IMR-90 (cell line): Measurements from ENCODE around the gene FAM184A. TPM values are rescaled to one million over a fixed set of nuclear protein-coding genes. Genes with fewer than 3 reads are reported as not detected.

Experiments used
- ATAC-seq: fragments of 200-7000 bp; cut with Tn5 transposase; 2 replicates; pipeline ENCODE4 v1.9.1; 2020; ENCODE audit warnings: low read depth, mild to moderate bottlenecking, moderate library complexity
- BruUV-seq: library from RNA; stranded (reverse); fragments of 400-500 nt; replicated peaks from 2 replicates; lab custom pipeline; 2021; lab: Mats Ljungman, UMichigan
- CTCF ChIA-PET: fragments of 300-600 bp; formaldehyde crosslinking; extraction: SDS; loops from one replicate; lab custom pipeline; 2021; ENCODE audit warnings: antibody characterized with exemption; lab: Yijun Ruan, JAX
- POLR2A ChIA-PET: fragments of 300-600 bp; sonication (Branson Sonifier 250); formaldehyde crosslinking; loops from one replicate; lab custom pipeline; 2022; ENCODE audit warnings: antibody characterized with exemption; ENCODE audit not compliant: unreplicated experiment; lab: Charles Lee
- DNase-seq: peaks from one replicate; pipeline ENCODE4 v3.0.0; 2013
- H2AFZ ChIP-seq: replicated peaks from 2 replicates; pipeline ENCODE3; 2013; ENCODE audit warnings: low read length, mild to moderate bottlenecking; ENCODE audit not compliant: poor library complexity
- H2AK5ac ChIP-seq: 2 replicates; pipeline ENCODE4 v1.6.1; 2013; ENCODE audit warnings: low read depth, low read length, inconsistent platforms
- H2AK9ac ChIP-seq: replicated peaks from 2 replicates; pipeline ENCODE3; 2013; ENCODE audit warnings: mild to moderate bottlenecking, low read depth, low read length, moderate library complexity; ENCODE audit not compliant: poor library complexity
- H2BK120ac ChIP-seq: 2 replicates; pipeline ENCODE4 v1.6.1; 2013; ENCODE audit warnings: low read depth, low read length, inconsistent platforms
- H2BK15ac ChIP-seq: 3 replicates; pipeline ENCODE4 v1.6.1; 2013; ENCODE audit warnings: low read depth, low read length, inconsistent platforms
- H2BK20ac ChIP-seq: 2 replicates; pipeline ENCODE4 v1.6.1; 2013; ENCODE audit warnings: low read depth, mild to moderate bottlenecking, inconsistent platforms, low read length, moderate library complexity
- H2BK5ac ChIP-seq: 2 replicates; pipeline ENCODE4 v1.6.1; 2013; ENCODE audit warnings: mild to moderate bottlenecking, low read depth, low read length, inconsistent platforms; ENCODE audit not compliant: poor library complexity, severe bottlenecking
- H3K14ac ChIP-seq: replicated peaks from 2 replicates; pipeline ENCODE4 v1.6.1; 2013; ENCODE audit warnings: low read depth, low read length, inconsistent platforms
- H3K18ac ChIP-seq: 2 replicates; pipeline ENCODE4 v1.6.1; 2013; ENCODE audit warnings: low read depth, low read length, control low read depth
- H3K23ac ChIP-seq: 2 replicates; pipeline ENCODE4 v1.6.1; 2013; ENCODE audit warnings: low read depth, low read length, inconsistent platforms
- H3K27ac ChIP-seq: 2 replicates; pipeline ENCODE4 v1.5.1; 2013; ENCODE audit warnings: mild to moderate bottlenecking, control low read depth, low read length; ENCODE audit not compliant: insufficient read depth
- H3K27me3 ChIP-seq: 2 replicates; pipeline ENCODE4 v1.6.1; 2013; ENCODE audit warnings: low read length; ENCODE audit not compliant: control insufficient read depth, insufficient read depth
- H3K36me3 ChIP-seq: 2 replicates; pipeline ENCODE4 v1.6.1; 2013; ENCODE audit warnings: low read length, mixed read lengths; ENCODE audit not compliant: control insufficient read depth, insufficient read depth
- H3K4ac ChIP-seq: 2 replicates; pipeline ENCODE4 v1.6.1; 2013; ENCODE audit warnings: low read depth, low read length, inconsistent platforms
- H3K4me1 ChIP-seq: 2 replicates; pipeline ENCODE4 v1.6.1; 2013; ENCODE audit warnings: low read length, mixed read lengths; ENCODE audit not compliant: control insufficient read depth, insufficient read depth
- H3K4me2 ChIP-seq: 2 replicates; pipeline ENCODE4 v1.6.1; 2013; ENCODE audit warnings: low read depth, mild to moderate bottlenecking, control low read depth, low read length, moderate library complexity
- H3K4me3 ChIP-seq: 2 replicates; pipeline ENCODE4 v1.5.1; 2013; ENCODE audit warnings: low read depth, mild to moderate bottlenecking, control low read depth, low read length, moderate library complexity; ENCODE audit not compliant: insufficient read depth
- H3K56ac ChIP-seq: 2 replicates; pipeline ENCODE4 v1.6.1; 2013; ENCODE audit warnings: low read length, inconsistent platforms; ENCODE audit not compliant: insufficient read depth; ENCODE audit errors: extremely low read depth
- H3K79me1 ChIP-seq, 2 experiments: 2 replicates each; pipeline ENCODE4 v1.6.1; 2013; ENCODE audit warnings: low read length in 2 of 2, inconsistent platforms in 1 of 2, low read depth in 1 of 2
- H3K9ac ChIP-seq: 2 replicates; pipeline ENCODE4 v1.6.1; 2013; ENCODE audit warnings: low read depth, low read length, control low read depth
- H3K9me1 ChIP-seq: 2 replicates; pipeline ENCODE4 v1.6.1; 2013; ENCODE audit warnings: low read length, inconsistent platforms; ENCODE audit not compliant: insufficient read depth
- H3K9me3 ChIP-seq: 2 replicates; pipeline ENCODE4 v1.6.1; 2013; ENCODE audit warnings: low read length; ENCODE audit not compliant: control insufficient read depth, insufficient read depth
- H4K20me1 ChIP-seq: 2 replicates; pipeline ENCODE4 v1.6.1; 2013; ENCODE audit warnings: low read length, inconsistent platforms; ENCODE audit not compliant: insufficient read depth
- H4K5ac ChIP-seq: 2 replicates; pipeline ENCODE4 v1.6.1; 2013; ENCODE audit warnings: mild to moderate bottlenecking, low read depth, low read length, control low read depth
- H4K8ac ChIP-seq, 2 experiments: 2 replicates each; pipeline ENCODE4 v1.6.1; 2013; ENCODE audit warnings: low read depth in 2 of 2, low read length in 2 of 2, control low read depth in 1 of 2, inconsistent platforms in 1 of 2
- H4K91ac ChIP-seq: 2 replicates; pipeline ENCODE4 v1.6.1; 2013; ENCODE audit warnings: low read depth, low read length, inconsistent platforms; ENCODE audit not compliant: insufficient read depth
- CEBPB ChIP-seq: IDR thresholded peaks from 2 replicates; pipeline ENCODE4 v1.6.1; 2012; ENCODE audit warnings: low read depth, low read length, improper control_type of control experiment
- MAZ ChIP-seq: IDR thresholded peaks from 2 replicates; pipeline ENCODE4 v1.6.1; 2012; ENCODE audit warnings: low read depth, mild to moderate bottlenecking, low read length, improper control_type of control experiment, moderate library complexity, borderline replicate concordance
- WGBS, 2 experiments: methylation state at CpG; one replicate each; pipeline versions ENCODE4 v1.1.5 to v1.1.7; 2013; ENCODE audit warnings: missing lambda C conversion rate in 2 of 2; ENCODE audit not compliant: insufficient read length in 1 of 2; ENCODE audit errors: extremely low coverage in 2 of 2; 5-methylcytosine and 5-hydroxymethylcytosine counted together
- dilution Hi-C: fragments of 300-500 bp; cut with HindIII; formaldehyde crosslinking; loops from one replicate; pipeline ENCODE4 v1.14.3; 2018; ENCODE audit warnings: low sequenced_read_pairs; ENCODE audit not compliant: unreplicated experiment
- in situ Hi-C: fragments of 300-500 bp; cut with MboI; formaldehyde crosslinking; loops from 3 replicates; pipeline ENCODE4 v1.14.3; 2019; ENCODE audit warnings: low sequenced_read_pairs, inconsistent platforms, mixed read lengths
- intact Hi-C: fragments of 100-400 bp; cut with micrococcal nuclease; formaldehyde crosslinking; loops from 2 replicates; pipeline ENCODE4 v1.10.0; 2022
- polyA plus RNA-seq, 3 experiments: library from polyadenylated mRNA; depleted of rRNA; stranded (reverse); fragments of >200 nt; gene quantifications; 2 replicates each; pipeline ENCODE4 v1.2.3, GENCODE V29; 2012; ENCODE audit warnings: low replicate concordance in 1 of 3
- total RNA-seq: library from RNA; depleted of rRNA; stranded (reverse); fragments of >200 nt; gene quantifications from 2 replicates; pipeline ENCODE4 v1.2.3, GENCODE V29; 2012

The FAM184A gene
- total and polyA plus RNA-seq, 2 of the 4 experiments (the other 2 are of a cell fraction), result 0.03 TPM; not detected in 1

DNA sequence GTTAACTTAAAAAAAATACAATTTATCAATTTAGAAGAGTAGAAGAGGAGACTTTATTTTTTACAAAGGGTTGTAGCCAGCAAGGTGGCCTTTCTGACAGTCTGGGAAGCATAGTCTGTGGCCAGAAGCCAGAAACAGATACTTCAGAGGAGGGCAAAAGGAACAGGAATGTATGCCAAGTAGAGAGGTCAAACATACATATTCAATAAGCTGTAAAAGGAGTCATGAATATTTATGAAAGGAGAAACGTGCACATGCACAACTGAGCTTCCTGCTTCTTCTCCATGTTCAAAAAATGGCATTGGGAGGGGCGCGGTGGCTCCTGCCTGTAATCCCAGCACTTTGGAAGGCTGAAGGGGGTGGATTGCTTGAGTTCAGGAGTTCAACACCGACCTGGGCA lies 43.9 kb upstream of the FAM184A start:
- Histone ChIP-seq H3K79me1 (no peaks in the 10 kb centered on the region), H3K27me3 (no peaks in the 10 kb centered on the region), H2AFZ (no peak overlapping the region), H3K4me2 (no peak overlapping the region), H2AK9ac (no peak overlapping the region), H2AK5ac (no peak overlapping the region), H3K23ac (no peak overlapping the region), H4K8ac (no peak overlapping the region), H3K9ac (no peak overlapping the region), H3K9me3 (no peaks in the 10 kb centered on the region; the same call in 1 of the 2 replicates), H3K9me1 (no peaks in the 10 kb centered on the region), H2BK15ac (no peak overlapping the region), H3K56ac (no peak overlapping the region), H2BK120ac (no peak overlapping the region), H3K36me3 (no peaks in the 10 kb centered on the region), H2BK20ac (no peak overlapping the region), H3K4me1 (no peaks in the 10 kb centered on the region), H3K4ac (no peak overlapping the region), H4K5ac (no peak overlapping the region), H4K91ac (no peak overlapping the region), H3K27ac (no peak overlapping the region), H4K20me1 (no peaks in the 10 kb centered on the region), H3K4me3 (no peak overlapping the region), H3K14ac (no peak overlapping the region), H2BK5ac (no peak overlapping the region), H3K18ac (no peak overlapping the region)
- intact Hi-C loops, result no loop called here
- WGBS, 2 experiments, result no CpG with 5 or more reads among the region's 4 CpGs
- in situ Hi-C loops, result no loop called here
- ATAC-seq, result no peak
- no TSS peak for BruUV-seq
- DNase-seq, result no peak
- TF ChIP-seq CEBPB (no peak), MAZ (no peak)
- CTCF ChIA-PET, result interaction anchor here (0.7 kb wide), 1 partner anchor 436 kb away, joined by 3 read pairs; no protein-coding TSS in a partner anchor
- dilution Hi-C loops, result no loop called here
- POLR2A ChIA-PET, result no interaction called here
